Suprapubic skin (tissue), 4 donors: Measurements from ENCODE around the gene GARIN5B. TPM values are rescaled to one million over a fixed set of nuclear protein-coding genes. Genes with fewer than 3 reads are reported as not detected.
"Not testable (repeated sequence)": the region's sequence is repeated elsewhere in the genome, so short reads cannot be mapped to it uniquely, and the experiment has no call there.

Experiments used
- DNase-seq, 2 donors: peaks; one replicate each; pipeline ENCODE4 v3.0.0-alpha.2; 2019; ENCODE audit warnings: low spot score in 2 of 2
- H3K27ac ChIP-seq: fragments of 200-600 bp; sonication (generic); one replicate; pipeline ENCODE4 v1.5.1; 2019
- H3K27me3 ChIP-seq: fragments of 200-600 bp; sonication (generic); one replicate; pipeline ENCODE4 v1.5.1; 2019
- H3K36me3 ChIP-seq: fragments of 200-600 bp; sonication (generic); one replicate; pipeline ENCODE4 v1.5.1; 2019
- H3K4me1 ChIP-seq: fragments of 200-600 bp; sonication (generic); one replicate; pipeline ENCODE4 v1.5.1; 2019
- H3K4me3 ChIP-seq: fragments of 200-600 bp; sonication (generic); one replicate; pipeline ENCODE4 v1.5.1; 2019; ENCODE audit warnings: mild to moderate bottlenecking
- H3K9me3 ChIP-seq: fragments of 200-600 bp; sonication (generic); one replicate; pipeline ENCODE4 v1.5.1; 2019
- CTCF ChIP-seq, 2 donors: fragments of 200-600 bp in 1 of 2; fragments of 450-650 bp in 1 of 2; sonication (generic) in 1 of 2; IDR thresholded peaks; one replicate each; pipeline ENCODE4 v1.5.1; 2016 to 2019; ENCODE audit warnings: antibody characterized with exemption in 2 of 2, mild to moderate bottlenecking in 1 of 2, moderate library complexity in 1 of 2
- EP300 ChIP-seq: sonication (generic); formaldehyde crosslinking; IDR thresholded peaks from one replicate; pipeline ENCODE4 v1.6.1; 2017; ENCODE audit warnings: antibody characterized with exemption
- POLR2A ChIP-seq, 2 donors: fragments of 450-650 bp; IDR thresholded peaks; one replicate each; pipeline ENCODE4 v1.6.1; 2017; ENCODE audit warnings: antibody characterized with exemption in 2 of 2, mild to moderate bottlenecking in 2 of 2, moderate library complexity in 2 of 2
- POLR2AphosphoS5 ChIP-seq, 3 donors: sonication (generic); formaldehyde crosslinking; IDR thresholded peaks; one replicate each; pipeline ENCODE4 v1.6.1; 2017; ENCODE audit warnings: antibody characterized with exemption in 3 of 3
- WGBS: methylation state at CpG from one replicate; pipeline ENCODE4 v1.1.5; 2018; 5-methylcytosine and 5-hydroxymethylcytosine counted together
- total RNA-seq, 4 donors: library from RNA; depleted of rRNA; stranded (reverse); fragments of >200 nt; gene quantifications; one replicate each; pipeline ENCODE4 v1.1.0, GENCODE V29; 2016

GARIN5B gene
- total RNA-seq, 4 donors from 2014 or later = not detected

GRCh38 chr19:55407550-55407799 is 44.4 kb upstream of the GARIN5B start, which contains the start of gene UBE2S:
Gene UBE2S (minus strand): TSS chr19:55407788. CDS start chr19:55407589, 199 bp downstream.
- H3K27me3 ChIP-seq, H3K9me3 ChIP-seq, DNase-seq: not testable (repeated sequence)
- peak; percentile 96 to 99 for TF ChIP-seq POLR2A (IDR thresholded peaks at IDR 0.05)
- peak in 1 of 3 donors; percentile 97 for TF ChIP-seq POLR2AphosphoS5 (IDR thresholded peaks at IDR 0.05)
- 2% methylated on average over 18 of the region's 36 CpGs for WGBS
- Histone ChIP-seq H3K4me1 (peaks cover 15% of the 10 kb centered on the region), H3K4me3 (peak within 1 kb of the TSS; percentile 97), H3K27ac (peak within 1 kb of the TSS; percentile 96), H3K36me3 (peaks cover 24% of the 10 kb centered on the region)

DNA sequence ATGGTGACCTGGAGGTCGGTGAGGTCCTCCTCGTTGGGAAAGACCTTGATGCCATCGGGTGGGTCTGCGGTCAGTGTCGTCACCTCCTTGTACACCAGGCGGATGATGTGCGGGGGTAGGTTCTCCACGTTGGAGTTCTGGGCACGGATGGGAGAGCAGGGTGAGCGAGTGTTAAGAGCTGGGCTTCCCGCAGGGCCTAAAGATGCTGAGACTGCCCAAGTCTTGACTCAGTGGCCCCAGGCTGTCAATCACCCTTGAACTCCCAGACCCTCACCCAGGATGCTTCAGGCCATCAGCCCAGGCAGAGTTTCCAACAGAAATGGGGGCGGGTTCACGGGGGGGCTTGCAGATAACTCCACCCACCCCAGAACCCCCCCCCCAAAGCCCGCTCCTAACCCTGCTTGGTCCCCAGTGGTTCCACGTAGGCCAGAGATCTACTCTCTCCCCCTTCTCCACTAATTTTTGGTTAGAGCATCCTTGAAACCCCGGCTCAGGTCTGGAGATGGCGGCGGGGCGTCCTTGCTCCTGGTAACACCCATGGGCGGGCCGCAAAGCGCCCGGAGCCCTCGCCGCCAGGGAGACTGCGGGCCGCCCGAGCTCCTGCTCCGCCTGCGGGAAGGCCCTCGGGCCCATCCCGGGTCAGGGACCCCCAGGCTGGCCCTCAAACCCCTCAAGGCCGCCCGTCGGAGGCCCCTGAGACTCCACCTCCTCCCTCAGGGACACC is 43.9 kb upstream of the GARIN5B start:
- TF ChIP-seq EP300 (no peak), POLR2A (IDR thresholded peaks at IDR 0.05) (no peak), CTCF (IDR thresholded peaks at IDR 0.05) (no peak)
- Histone ChIP-seq H3K4me3 (peak overlapping the region; percentile 97), H3K27me3 (no peaks in the 10 kb centered on the region), H3K4me1 (peaks cover 15% of the 10 kb centered on the region), H3K27ac (peak overlapping the region; percentile 96), H3K9me3 (no peaks in the 10 kb centered on the region), H3K36me3 (peaks cover 29% of the 10 kb centered on the region)
- peak in 1 of 2 donors; percentile 77 for DNase-seq
- 30% methylated on average over 17 of the region's 35 CpGs for WGBS

GRCh38 chr19:55406091-55406825 is 43.2 kb upstream of the GARIN5B start:
- Histone ChIP-seq H3K4me3 (peak overlapping the region; percentile 97), H3K9me3 (no peaks in the 10 kb centered on the region), H3K36me3 (peaks cover 35% of the 10 kb centered on the region), H3K27me3 (no peaks in the 10 kb centered on the region), H3K27ac (no peak overlapping the region), H3K4me1 (peaks cover 15% of the 10 kb centered on the region)
- WGBS = 81% methylated on average over 14 of the region's 14 CpGs
- no peak for DNase-seq
- no peak for TF ChIP-seq CTCF (IDR thresholded peaks at IDR 0.05)
- TF ChIP-seq POLR2A (IDR thresholded peaks at IDR 0.05) = no peak
- no peak for TF ChIP-seq POLR2AphosphoS5 (IDR thresholded peaks at IDR 0.05)
- no peak for TF ChIP-seq EP300

DNA sequence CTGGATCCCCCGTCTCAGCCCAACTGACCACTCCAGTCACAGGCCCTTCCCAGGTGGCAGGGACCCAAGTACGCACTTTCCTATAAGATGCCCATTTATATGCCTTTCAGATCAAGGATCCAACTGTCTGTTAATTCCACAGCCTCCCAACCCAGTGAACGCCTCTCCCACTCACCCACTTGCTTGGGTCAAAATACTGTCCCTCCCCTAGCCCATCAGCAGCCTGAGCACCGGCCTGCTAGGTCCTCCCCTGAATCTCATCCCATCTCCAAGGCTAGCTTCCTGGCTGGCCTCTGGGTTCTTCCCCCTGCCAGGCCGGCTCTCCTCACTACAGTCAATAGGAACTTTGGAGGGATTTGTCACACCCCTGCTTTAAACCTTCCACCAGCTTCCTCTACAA is 42.6 kb upstream of the GARIN5B start:
- peaks cover 15% of the 10 kb centered on the region for H3K4me1 ChIP-seq
- WGBS = 87% methylated on average over 5 of the region's 5 CpGs
- no peak for DNase-seq
- H3K27me3 ChIP-seq = no peaks in the 10 kb centered on the region
- peaks cover 40% of the 10 kb centered on the region for H3K36me3 ChIP-seq
- TF ChIP-seq CTCF (IDR thresholded peaks at IDR 0.05) (no peak), POLR2AphosphoS5 (IDR thresholded peaks at IDR 0.05) (no peak), EP300 (no peak), POLR2A (IDR thresholded peaks at IDR 0.05) (no peak)
- no peak overlapping the region for H3K27ac ChIP-seq
- no peak overlapping the region for H3K4me3 ChIP-seq
- H3K9me3 ChIP-seq = no peaks in the 10 kb centered on the region

- peaks cover 40% of the 10 kb centered on the region for H3K36me3 ChIP-seq
- WGBS = 62% methylated on average over 2 of the region's 2 CpGs
- no peaks in the 10 kb centered on the region for H3K27me3 ChIP-seq
- H3K27ac ChIP-seq = no peak overlapping the region
- no peak overlapping the region for H3K4me3 ChIP-seq
- no peak for TF ChIP-seq POLR2A (IDR thresholded peaks at IDR 0.05)
- no peak for TF ChIP-seq CTCF (IDR thresholded peaks at IDR 0.05)
- no peak for TF ChIP-seq POLR2AphosphoS5 (IDR thresholded peaks at IDR 0.05)
- no peaks in the 10 kb centered on the region for H3K9me3 ChIP-seq
- peaks cover 19% of the 10 kb centered on the region for H3K4me1 ChIP-seq
- DNase-seq = no peak
Measured at GRCh38 chr19:55402509-55402908, 39.4 kb upstream of the GARIN5B start.

DNA sequence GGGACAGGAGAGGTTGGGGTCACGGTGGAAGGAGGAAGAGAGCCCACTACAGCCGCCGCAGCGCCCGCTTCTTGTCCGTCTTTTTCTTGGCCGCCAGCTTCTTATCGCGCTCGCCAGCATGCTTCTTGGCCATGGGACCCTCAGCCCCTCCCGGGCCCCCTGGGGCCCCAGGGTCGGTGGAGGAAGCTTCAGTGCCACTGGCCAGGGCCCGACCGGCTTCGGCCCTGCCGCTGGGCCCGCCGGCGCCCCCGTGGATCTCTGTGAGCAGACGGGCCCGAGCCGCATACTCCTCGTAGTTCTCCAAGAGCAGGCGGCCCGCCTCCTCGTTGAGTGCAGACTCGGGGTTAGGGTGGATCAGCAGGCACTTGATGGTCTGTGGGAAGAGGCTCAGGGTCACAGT is 38.3 kb upstream of the GARIN5B start:
- WGBS = 80% methylated on average over 22 of the region's 28 CpGs
- not testable (repeated sequence) for H3K4me3 ChIP-seq, H3K9me3 ChIP-seq, DNase-seq, H3K27me3 ChIP-seq, H3K27ac ChIP-seq
- Histone ChIP-seq H3K36me3 (peaks cover 40% of the 10 kb centered on the region), H3K4me1 (peaks cover 10% of the 10 kb centered on the region)
